Measurements from ENCODE around the gene PCK1.

The PCK1 gene

DNA sequence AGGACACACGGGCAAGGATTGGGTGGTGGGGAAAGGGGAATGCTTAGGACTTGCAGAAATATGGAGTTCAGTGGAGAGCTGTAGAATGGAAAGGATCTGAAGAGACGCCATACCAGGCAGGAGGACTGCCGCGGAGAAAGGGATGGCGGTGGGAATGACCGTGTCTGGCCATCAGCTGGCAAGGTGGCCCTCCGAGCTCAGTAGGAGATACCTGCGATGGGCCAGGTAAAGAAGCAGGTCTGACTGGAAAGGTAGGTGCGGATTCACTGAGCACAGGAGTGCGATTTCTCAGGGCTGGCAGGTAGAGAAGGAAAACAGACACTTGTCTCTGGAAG, 26.0 kb downstream of the PCK1 start:
- Histone ChIP-seq H3K27me3 (replicated peaks) (no peaks in the 10 kb centered on the region), H3K27ac (no peak overlapping the region), H3K4me3 (ENCODE audit: low read depth, low read length) (no peak overlapping the region), H3K36me3 (replicated peaks) (no peaks in the 10 kb centered on the region)
- in situ Hi-C loops (cut with HindIII; ENCODE audit: low pct_ligation_motif_present, low sequenced_read_pairs): no loop called here
- TF ChIP-seq, protein P1, sequence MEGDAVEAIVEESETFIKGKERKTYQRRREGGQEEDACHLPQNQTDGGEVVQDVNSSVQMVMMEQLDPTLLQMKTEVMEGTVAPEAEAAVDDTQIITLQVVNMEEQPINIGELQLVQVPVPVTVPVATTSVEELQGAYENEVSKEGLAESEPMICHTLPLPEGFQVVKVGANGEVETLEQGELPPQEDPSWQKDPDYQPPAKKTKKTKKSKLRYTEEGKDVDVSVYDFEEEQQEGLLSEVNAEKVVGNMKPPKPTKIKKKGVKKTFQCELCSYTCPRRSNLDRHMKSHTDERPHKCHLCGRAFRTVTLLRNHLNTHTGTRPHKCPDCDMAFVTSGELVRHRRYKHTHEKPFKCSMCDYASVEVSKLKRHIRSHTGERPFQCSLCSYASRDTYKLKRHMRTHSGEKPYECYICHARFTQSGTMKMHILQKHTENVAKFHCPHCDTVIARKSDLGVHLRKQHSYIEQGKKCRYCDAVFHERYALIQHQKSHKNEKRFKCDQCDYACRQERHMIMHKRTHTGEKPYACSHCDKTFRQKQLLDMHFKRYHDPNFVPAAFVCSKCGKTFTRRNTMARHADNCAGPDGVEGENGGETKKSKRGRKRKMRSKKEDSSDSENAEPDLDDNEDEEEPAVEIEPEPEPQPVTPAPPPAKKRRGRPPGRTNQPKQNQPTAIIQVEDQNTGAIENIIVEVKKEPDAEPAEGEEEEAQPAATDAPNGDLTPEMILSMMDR (IDR thresholded peaks at IDR 0.05; ENCODE audit: low read depth, low read length, missing control alignments): no peak
- DNase-seq: no peak

DNA sequence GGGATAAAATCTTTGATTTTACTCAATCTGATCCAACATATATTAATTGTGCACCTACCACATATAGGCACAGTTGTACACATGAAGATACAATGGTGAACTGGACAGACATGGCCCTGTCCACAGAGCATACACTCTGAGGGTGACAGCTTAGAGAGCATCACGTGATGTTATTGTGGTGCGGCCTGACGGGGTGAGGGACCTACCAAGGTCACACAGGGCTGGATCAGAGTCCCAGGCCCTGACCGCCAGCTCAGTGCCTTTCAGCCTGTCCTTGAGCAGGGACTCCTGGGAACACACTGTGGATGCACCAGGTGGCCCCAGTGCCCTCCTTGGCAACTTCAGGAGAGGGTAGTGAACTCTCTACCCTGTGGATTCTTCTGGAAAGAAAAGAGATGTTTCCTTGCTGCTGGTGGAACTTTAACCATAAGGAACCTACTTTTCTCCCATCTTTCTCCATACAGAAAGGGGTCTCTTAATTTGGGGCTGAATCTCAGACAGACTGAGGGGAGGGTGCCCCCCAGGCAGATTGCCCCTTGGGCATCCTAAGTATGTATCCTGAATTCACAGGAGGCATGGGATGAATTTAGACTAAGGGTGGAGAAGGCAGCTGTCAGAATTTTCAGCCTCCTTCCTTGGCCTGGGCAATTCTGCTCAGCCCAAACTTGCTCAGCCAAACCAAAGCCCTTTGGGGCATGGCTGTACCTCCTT, 26.5 kb downstream of the PCK1 start:
- DNase-seq: no peak
- TF ChIP-seq, protein P1 (IDR thresholded peaks at IDR 0.05; ENCODE audit: low read depth, low read length, missing control alignments): no peak
- no peaks in the 10 kb centered on the region for H3K27me3 ChIP-seq (replicated peaks)
- H3K27ac ChIP-seq: no peak overlapping the region
- H3K36me3 ChIP-seq (replicated peaks): no peaks in the 10 kb centered on the region
- in situ Hi-C loops (cut with HindIII; ENCODE audit: low pct_ligation_motif_present, low sequenced_read_pairs): no loop called here
- no peak overlapping the region for H3K4me3 ChIP-seq (ENCODE audit: low read depth, low read length)

DNA sequence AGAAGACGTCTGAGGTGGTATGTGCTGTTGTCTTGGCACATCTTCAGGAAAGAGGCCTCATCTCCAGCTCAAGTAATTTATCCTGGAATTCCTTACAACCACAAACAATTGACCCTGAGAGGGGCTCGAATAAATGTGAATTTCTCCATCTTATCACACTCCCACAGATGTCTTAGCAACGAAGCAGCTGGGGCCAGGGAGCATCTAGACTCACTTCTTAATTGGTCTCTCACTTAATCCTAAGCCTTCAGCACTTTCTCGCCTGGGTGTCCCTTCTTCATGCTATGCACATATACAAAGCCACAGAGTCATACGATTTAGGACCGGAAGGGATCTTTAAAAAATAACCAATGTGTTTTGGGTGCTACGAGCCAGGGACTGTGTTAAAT, 27.1 kb downstream of the PCK1 start:
- Histone ChIP-seq H3K36me3 (replicated peaks) (no peaks in the 10 kb centered on the region), H3K4me3 (ENCODE audit: low read depth, low read length) (no peak overlapping the region), H3K27me3 (replicated peaks) (no peaks in the 10 kb centered on the region), H3K27ac (no peak overlapping the region)
- no peak for DNase-seq
- TF ChIP-seq, protein P1 (IDR thresholded peaks at IDR 0.05; ENCODE audit: low read depth, low read length, missing control alignments): no peak
- in situ Hi-C loops (cut with HindIII; ENCODE audit: low pct_ligation_motif_present, low sequenced_read_pairs): no loop called here

DNA sequence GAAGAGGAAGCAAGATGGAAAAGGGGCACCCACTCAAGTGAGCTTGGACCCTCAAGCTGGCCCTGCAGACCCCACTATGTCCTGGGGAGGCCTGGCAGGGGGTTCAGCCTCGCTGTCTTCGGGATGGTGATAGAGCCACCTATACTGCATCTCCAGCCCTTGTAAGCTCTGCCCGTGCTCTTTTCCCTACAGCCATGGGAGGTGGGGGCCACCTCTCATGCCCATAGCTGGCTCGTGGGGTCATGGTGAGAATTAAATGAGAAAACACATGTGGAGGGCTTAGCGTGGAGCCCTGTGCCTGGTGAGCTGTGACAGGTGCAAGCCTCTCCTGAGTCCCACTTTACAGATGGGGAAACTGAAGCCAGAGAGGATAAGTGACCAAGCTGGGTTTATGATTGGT, 27.7 kb downstream of the PCK1 start:
- no peaks in the 10 kb centered on the region for H3K36me3 ChIP-seq (replicated peaks)
- no peaks in the 10 kb centered on the region for H3K27me3 ChIP-seq (replicated peaks)
- in situ Hi-C loops (cut with HindIII; ENCODE audit: low pct_ligation_motif_present, low sequenced_read_pairs): no loop called here
- H3K27ac ChIP-seq: no peak overlapping the region
- DNase-seq: no peak
- TF ChIP-seq, protein P1 (IDR thresholded peaks at IDR 0.05; ENCODE audit: low read depth, low read length, missing control alignments): no peak
- no peak overlapping the region for H3K4me3 ChIP-seq (ENCODE audit: low read depth, low read length)

DNA sequence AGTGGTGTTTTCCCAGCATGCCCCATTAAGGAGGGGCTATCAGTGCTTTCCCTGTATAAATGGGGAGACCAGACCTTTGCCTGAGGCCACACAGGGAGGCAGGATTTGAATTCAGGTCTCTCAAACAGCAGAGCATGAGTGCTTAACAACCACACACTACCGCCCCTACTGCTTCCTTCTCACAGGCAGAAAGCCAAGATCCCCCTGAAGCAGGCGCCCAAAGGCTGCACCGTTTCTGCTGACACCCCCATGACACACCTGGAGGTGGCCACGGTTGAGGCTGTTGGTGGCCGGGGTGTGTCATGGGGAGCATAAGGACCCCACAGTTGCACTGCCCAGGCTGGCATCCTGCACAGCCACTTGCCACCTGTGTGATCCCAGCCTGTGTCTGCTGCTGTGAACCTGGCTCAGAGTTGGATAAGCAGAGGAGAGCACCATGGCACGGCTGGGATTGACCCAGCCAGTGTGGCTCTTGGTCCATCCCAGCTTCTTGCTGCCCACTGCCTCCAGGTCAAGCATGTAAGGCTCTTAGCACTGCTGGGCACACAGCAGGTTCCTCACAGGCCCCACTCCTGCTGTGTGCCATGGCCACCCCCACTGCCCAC, 28.3 kb downstream of the PCK1 start:
- Histone ChIP-seq H3K4me3 (ENCODE audit: low read depth, low read length) (no peak overlapping the region), H3K36me3 (replicated peaks) (no peaks in the 10 kb centered on the region), H3K27ac (no peak overlapping the region), H3K27me3 (replicated peaks) (no peaks in the 10 kb centered on the region)
- TF ChIP-seq, protein P1 (IDR thresholded peaks at IDR 0.05; ENCODE audit: low read depth, low read length, missing control alignments): no peak
- in situ Hi-C loops (cut with HindIII; ENCODE audit: low pct_ligation_motif_present, low sequenced_read_pairs): no loop called here
- no peak for DNase-seq
